Thyroid gland (tissue), 4 donors: ENCODE results near the gene LANCL1. TPM values are rescaled to one million over a fixed set of nuclear protein-coding genes. Genes with fewer than 3 reads are reported as not detected.
"Not testable (repeated sequence)": the region's sequence is repeated elsewhere in the genome, so short reads cannot be mapped to it uniquely, and the experiment has no call there.

Experiments used
- DNase-seq, 2 donors: peaks; one replicate each; pipeline ENCODE4 v3.0.0-alpha.2; 2019
- H3K27ac ChIP-seq, 3 donors: fragments of 200-600 bp; sonication (generic); 1 replicate in 2 of 3; 2 replicates in 1 of 3; pipeline ENCODE4 v1.5.1; 2016 to 2019; ENCODE audit warnings: mild to moderate bottlenecking in 1 of 3, moderate library complexity in 1 of 3
- H3K27me3 ChIP-seq: fragments of 200-600 bp; sonication (generic); one replicate; pipeline ENCODE4 v1.5.1; 2019
- H3K36me3 ChIP-seq, 2 donors: fragments of 200-600 bp; sonication (generic); one replicate each; pipeline ENCODE4 v1.5.1; 2016 to 2019
- H3K4me1 ChIP-seq, 2 donors: fragments of 200-600 bp; sonication (generic); one replicate each; pipeline ENCODE4 v1.5.1; 2017 to 2019
- H3K4me3 ChIP-seq, 3 donors: fragments of 200-600 bp; sonication (generic); replicated peaks in 1 of 3; 1 replicate in 2 of 3; 2 replicates in 1 of 3; pipeline ENCODE4 v1.5.1; 2016; ENCODE audit warnings: mild to moderate bottlenecking in 1 of 3
- H3K9me3 ChIP-seq: fragments of 200-600 bp; sonication (generic); one replicate; pipeline ENCODE4 v1.5.1; 2017
- CTCF ChIP-seq, 6 experiments: fragments of 200-600 bp in 3 of 6; fragments of 450-650 bp in 3 of 6; sonication (generic) in 3 of 6; IDR thresholded peaks; one replicate each; pipeline ENCODE4 v1.5.1; 2016 to 2019; ENCODE audit warnings: antibody characterized with exemption in 6 of 6, mild to moderate bottlenecking in 2 of 6, inconsistent platforms in 1 of 6, moderate library complexity in 1 of 6
- POLR2A ChIP-seq, 2 donors: fragments of 450-650 bp; IDR thresholded peaks; one replicate each; pipeline ENCODE4 v1.6.1; 2017; ENCODE audit warnings: antibody characterized with exemption in 2 of 2, mild to moderate bottlenecking in 2 of 2, moderate library complexity in 1 of 2
- WGBS, 2 donors: methylation state at CpG; one replicate each; pipeline ENCODE4 v1.1.5; 2017; 5-methylcytosine and 5-hydroxymethylcytosine counted together
- intact Hi-C: fragments of 100-400 bp; cut with DNase I; formaldehyde crosslinking; loops from one replicate; pipeline ENCODE4 v1.15.1; 2023
- total RNA-seq, 4 donors: library from RNA; depleted of rRNA; stranded (reverse); fragments of >200 nt; gene quantifications; one replicate each; pipeline ENCODE4 v1.2.3, GENCODE V29; 2016

The LANCL1 gene
- total RNA-seq, 4 donors from 2014 or later = 30.7 to 33.2 (median 32.0) TPM

GRCh38 chr2:210454336-210454735, 22.2 kb downstream of the LANCL1 start:
- Histone ChIP-seq H3K4me3 (no peak overlapping the region), H3K9me3 (no peaks in the 10 kb centered on the region), H3K27me3 (no peaks in the 10 kb centered on the region), H3K4me1 (no peaks in the 10 kb centered on the region), H3K36me3 (peaks cover 0 to 4% of the 10 kb centered on the region in 2 donors), H3K27ac (no peak overlapping the region)
- no peak for DNase-seq
- intact Hi-C loops = no loop called here
- 88 to 91% methylated on average over 8 of the region's 8 CpGs for whole genome bisulfite sequencing, 2 donors
- TF ChIP-seq POLR2A (IDR thresholded peaks at IDR 0.05) = no peak

DNA sequence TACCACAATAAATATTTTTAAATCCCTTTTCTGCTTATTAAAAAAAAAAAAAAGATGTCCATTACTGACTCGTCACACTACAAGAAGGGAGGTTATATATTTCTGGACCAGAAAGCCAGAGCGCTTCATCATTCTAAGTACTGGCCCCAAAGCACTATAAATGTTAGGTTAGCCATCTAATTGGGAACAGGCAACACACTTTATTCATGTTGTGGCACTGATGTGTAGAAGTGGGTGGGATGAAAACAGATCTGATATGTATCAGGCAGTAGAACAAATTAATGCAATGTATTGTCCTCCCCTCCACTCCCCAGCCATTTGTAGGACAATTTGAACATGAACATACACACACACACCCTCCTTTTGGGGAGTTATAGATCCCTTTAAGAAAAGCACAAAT, 24.4 kb downstream of the LANCL1 start:
- TF ChIP-seq POLR2A (IDR thresholded peaks at IDR 0.05) (no peak), CTCF (IDR thresholded peaks at IDR 0.05) (no peak)
- intact Hi-C loops = no loop called here
- no peak overlapping the region for H3K4me3 ChIP-seq
- 98% methylated on average over 2 of the region's 2 CpGs for WGBS, 2 donors
- peaks cover 0 to 4% of the 10 kb centered on the region in 2 donors for H3K36me3 ChIP-seq
- no peaks in the 10 kb centered on the region for H3K9me3 ChIP-seq
- no peaks in the 10 kb centered on the region for H3K27me3 ChIP-seq
- no peak overlapping the region for H3K27ac ChIP-seq
- H3K4me1 ChIP-seq = no peaks in the 10 kb centered on the region
- no peak for DNase-seq

GRCh38 chr2:210450942-210451341, 25.6 kb downstream of the LANCL1 start:
- H3K4me1 ChIP-seq, H3K27me3 ChIP-seq, intact Hi-C loops, DNase-seq, H3K4me3 ChIP-seq, H3K9me3 ChIP-seq, H3K36me3 ChIP-seq, H3K27ac ChIP-seq: not testable (repeated sequence)
- 95 to 100% methylated on average over 3 of the region's 3 CpGs for WGBS, 2 donors

DNA sequence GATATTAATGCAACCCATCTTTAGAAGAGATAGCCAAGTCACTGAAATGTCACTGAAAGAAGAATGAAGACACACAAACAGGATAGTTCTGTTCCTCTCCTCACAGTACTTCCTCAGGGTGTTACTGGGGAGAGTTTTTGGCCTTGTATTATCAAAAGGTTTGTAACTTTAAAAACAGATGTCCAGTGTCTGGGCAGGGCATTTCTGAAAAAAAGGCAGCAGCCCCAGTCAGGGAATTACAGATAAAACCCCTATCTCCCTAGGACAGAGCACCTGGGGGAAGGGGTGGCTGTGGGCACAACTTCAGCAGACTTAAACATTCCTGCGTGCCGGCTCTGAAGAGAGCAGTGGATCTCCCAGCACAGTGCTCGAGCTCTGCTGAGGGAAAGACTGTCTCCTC, 30.8 kb downstream of the LANCL1 start:
- no peak for DNase-seq
- Histone ChIP-seq H3K9me3 (no peaks in the 10 kb centered on the region), H3K27me3 (no peaks in the 10 kb centered on the region), H3K4me1 (peaks cover 0 to 2% of the 10 kb centered on the region in 2 donors), H3K4me3 (no peak overlapping the region), H3K36me3 (no peaks in the 10 kb centered on the region), H3K27ac (no peak overlapping the region)
- 90 to 97% methylated on average over 3 of the region's 3 CpGs for WGBS, 2 donors
- intact Hi-C loops = no loop called here
- no peak for TF ChIP-seq POLR2A (IDR thresholded peaks at IDR 0.05)
- no peak for TF ChIP-seq CTCF (IDR thresholded peaks at IDR 0.05)

DNA sequence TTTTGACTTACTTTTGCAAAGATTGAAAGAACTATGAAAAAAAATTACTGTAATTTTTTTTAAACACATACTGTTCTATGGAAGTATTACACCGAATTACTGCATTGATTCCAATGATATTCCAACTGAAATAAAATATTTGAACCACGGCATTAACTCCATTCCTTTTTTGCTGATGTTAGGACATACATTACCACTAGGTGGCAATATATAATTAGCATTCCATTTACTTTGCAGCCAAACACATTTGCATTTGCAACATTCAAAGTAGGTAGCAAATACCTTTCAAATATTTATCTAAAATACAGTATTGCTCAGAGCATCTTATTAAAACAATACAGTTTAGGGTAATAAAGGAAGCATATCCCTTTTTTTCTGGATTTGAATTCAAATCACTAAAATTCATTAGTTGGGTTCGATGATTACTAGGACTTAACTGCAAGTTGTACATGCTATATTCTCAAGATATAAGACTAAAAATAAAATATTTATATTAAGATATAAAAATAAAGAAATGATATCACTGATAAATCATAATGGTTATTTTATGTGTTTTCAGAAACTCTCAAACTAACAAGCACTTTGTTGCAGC, 31.3 kb downstream of the LANCL1 start:
- no peak overlapping the region for H3K27ac ChIP-seq
- no peaks in the 10 kb centered on the region for H3K27me3 ChIP-seq
- no peak overlapping the region for H3K4me3 ChIP-seq
- H3K4me1 ChIP-seq = peaks cover 0 to 7% of the 10 kb centered on the region in 2 donors
- H3K36me3 ChIP-seq = no peaks in the 10 kb centered on the region
- WGBS, 2 donors = 51 to 61% methylated on average over 3 of the region's 3 CpGs
- no peak for DNase-seq
- H3K9me3 ChIP-seq = no peaks in the 10 kb centered on the region
- intact Hi-C loops = no loop called here
- TF ChIP-seq CTCF (IDR thresholded peaks at IDR 0.05) (peak in 5 of 6 experiments; percentile 8 to 70 (median 41)), POLR2A (IDR thresholded peaks at IDR 0.05) (no peak)

DNA sequence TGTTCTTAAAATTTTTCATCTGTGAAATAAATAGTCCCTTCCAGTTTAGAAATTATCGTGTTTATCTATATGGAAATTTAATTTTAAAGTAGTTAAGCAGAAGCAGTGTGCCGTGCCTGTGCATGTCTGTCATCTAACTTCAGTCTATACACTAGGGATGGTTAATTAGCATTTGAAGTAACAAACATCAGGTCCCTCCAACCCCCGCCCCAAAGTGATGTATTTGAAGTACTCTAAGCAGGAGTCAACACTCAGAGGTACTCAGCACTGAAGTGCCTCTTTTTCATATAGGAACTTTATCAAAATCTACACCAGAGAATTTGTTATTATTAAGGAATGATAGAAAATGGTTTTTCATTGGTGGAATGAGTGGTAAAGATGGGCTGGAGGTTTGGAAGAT, 33.0 kb downstream of the LANCL1 start:
- Histone ChIP-seq H3K4me3 (no peak overlapping the region), H3K4me1 (peaks cover 4 to 11% of the 10 kb centered on the region in 2 donors), H3K27ac (no peak overlapping the region), H3K36me3 (no peaks in the 10 kb centered on the region), H3K27me3 (no peaks in the 10 kb centered on the region), H3K9me3 (no peaks in the 10 kb centered on the region)
- intact Hi-C loops = no loop called here
- no peak for DNase-seq
- TF ChIP-seq CTCF (IDR thresholded peaks at IDR 0.05) (no peak), POLR2A (IDR thresholded peaks at IDR 0.05) (no peak)
- WGBS, 2 donors = 95 to 96% methylated on average over 3 of the region's 3 CpGs
